OCI-M2 (cell line): ENCODE measurements around the gene METTL9.
"Not testable (repeated sequence)": the region's sequence is repeated elsewhere in the genome, so short reads cannot be mapped to it uniquely, and the experiment has no call there.

Experiments
- DNase-seq: peaks from one replicate; lab custom pipeline; 2025; ENCODE audit not compliant: unreplicated experiment; lab: John Stamatoyannopoulos, UW

METTL9 gene

GRCh38 chr16:21573506-21573905, 25.9 kb upstream of the METTL9 start:
- DNase-seq = not testable (repeated sequence)

- DNase-seq = no peak
These were observed 25.0 kb upstream of the METTL9 start for GRCh38 chr16:21574372-21574771.

GRCh38 chr16:21576323-21576722, 23.1 kb upstream of the METTL9 start:
- DNase-seq = not testable (repeated sequence)

- DNase-seq = not testable (repeated sequence)
These were observed 21.9 kb upstream of the METTL9 start for GRCh38 chr16:21577487-21577886.

- DNase-seq = not testable (repeated sequence)
These were observed 21.1 kb upstream of the METTL9 start for GRCh38 chr16:21578311-21578710.

- not testable (repeated sequence) for DNase-seq
These were observed 19.2 kb upstream of the METTL9 start for GRCh38 chr16:21580131-21580530.

- no peak for DNase-seq
These were observed 18.6 kb upstream of the METTL9 start for GRCh38 chr16:21580807-21581206.

- DNase-seq = no peak
These were observed 14.6 kb upstream of the METTL9 start for GRCh38 chr16:21584817-21585216.

- DNase-seq = not testable (repeated sequence)
These were observed 10.8 kb upstream of the METTL9 start for GRCh38 chr16:21588593-21588992.

GRCh38 chr16:21589551-21589950, 9.8 kb upstream of the METTL9 start:
- DNase-seq = no peak

- DNase-seq = no peak
These were observed 9.1 kb upstream of the METTL9 start for GRCh38 chr16:21590287-21590686.

GRCh38 chr16:21590796-21591195, 8.6 kb upstream of the METTL9 start:
- DNase-seq = no peak

- DNase-seq = no peak
These were observed 7.2 kb upstream of the METTL9 start for GRCh38 chr16:21592191-21592590.

GRCh38 chr16:21593530-21594289, 5.7 kb upstream of the METTL9 start:
- DNase-seq = no peak

GRCh38 chr16:21597561-21598030, 1.8 kb upstream of the METTL9 start:
- DNase-seq = no peak

- no peak for DNase-seq
These were observed 1.2 kb upstream of the METTL9 start for GRCh38 chr16:21598206-21598605.

- DNase-seq = no peak
These were observed 666 bp upstream of the METTL9 start for GRCh38 chr16:21598701-21599121.

GRCh38 chr16:21600031-21600773, 825 bp downstream of the METTL9 start:
- no peak for DNase-seq

- DNase-seq = no peak
These were observed 3.4 kb downstream of the METTL9 start for GRCh38 chr16:21602785-21603184.

GRCh38 chr16:21603928-21604327, 4.6 kb downstream of the METTL9 start:
- no peak for DNase-seq

GRCh38 chr16:21605848-21606247, 6.5 kb downstream of the METTL9 start:
- not testable (repeated sequence) for DNase-seq

GRCh38 chr16:21608639-21609328, 9.4 kb downstream of the METTL9 start:
- DNase-seq = no peak
